Bladder microvascular endothelial cell (primary cell): ENCODE measurements around the gene PPP6R2. TPM values are rescaled to one million over a fixed set of nuclear protein-coding genes. Genes with fewer than 3 reads are reported as not detected.

ENCODE experiments used
- total RNA-seq: library from RNA; depleted of rRNA; stranded (reverse); fragments of >200 nt; gene quantifications from 2 replicates; pipeline ENCODE4 v1.2.3, GENCODE V29; 2014

The PPP6R2 gene, protein sequence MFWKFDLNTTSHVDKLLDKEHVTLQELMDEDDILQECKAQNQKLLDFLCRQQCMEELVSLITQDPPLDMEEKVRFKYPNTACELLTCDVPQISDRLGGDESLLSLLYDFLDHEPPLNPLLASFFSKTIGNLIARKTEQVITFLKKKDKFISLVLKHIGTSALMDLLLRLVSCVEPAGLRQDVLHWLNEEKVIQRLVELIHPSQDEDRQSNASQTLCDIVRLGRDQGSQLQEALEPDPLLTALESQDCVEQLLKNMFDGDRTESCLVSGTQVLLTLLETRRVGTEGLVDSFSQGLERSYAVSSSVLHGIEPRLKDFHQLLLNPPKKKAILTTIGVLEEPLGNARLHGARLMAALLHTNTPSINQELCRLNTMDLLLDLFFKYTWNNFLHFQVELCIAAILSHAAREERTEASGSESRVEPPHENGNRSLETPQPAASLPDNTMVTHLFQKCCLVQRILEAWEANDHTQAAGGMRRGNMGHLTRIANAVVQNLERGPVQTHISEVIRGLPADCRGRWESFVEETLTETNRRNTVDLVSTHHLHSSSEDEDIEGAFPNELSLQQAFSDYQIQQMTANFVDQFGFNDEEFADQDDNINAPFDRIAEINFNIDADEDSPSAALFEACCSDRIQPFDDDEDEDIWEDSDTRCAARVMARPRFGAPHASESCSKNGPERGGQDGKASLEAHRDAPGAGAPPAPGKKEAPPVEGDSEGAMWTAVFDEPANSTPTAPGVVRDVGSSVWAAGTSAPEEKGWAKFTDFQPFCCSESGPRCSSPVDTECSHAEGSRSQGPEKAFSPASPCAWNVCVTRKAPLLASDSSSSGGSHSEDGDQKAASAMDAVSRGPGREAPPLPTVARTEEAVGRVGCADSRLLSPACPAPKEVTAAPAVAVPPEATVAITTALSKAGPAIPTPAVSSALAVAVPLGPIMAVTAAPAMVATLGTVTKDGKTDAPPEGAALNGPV
- total RNA-seq: 47.9 and 75.4 TPM in 2 replicates

GRCh38 chr22:50342651-50343540 is at the start of gene PPP6R2:
Gene PPP6R2 (plus strand): TSS chr22:50343327. CDS start chr22:50393909, 50,582 bp downstream.

DNA sequence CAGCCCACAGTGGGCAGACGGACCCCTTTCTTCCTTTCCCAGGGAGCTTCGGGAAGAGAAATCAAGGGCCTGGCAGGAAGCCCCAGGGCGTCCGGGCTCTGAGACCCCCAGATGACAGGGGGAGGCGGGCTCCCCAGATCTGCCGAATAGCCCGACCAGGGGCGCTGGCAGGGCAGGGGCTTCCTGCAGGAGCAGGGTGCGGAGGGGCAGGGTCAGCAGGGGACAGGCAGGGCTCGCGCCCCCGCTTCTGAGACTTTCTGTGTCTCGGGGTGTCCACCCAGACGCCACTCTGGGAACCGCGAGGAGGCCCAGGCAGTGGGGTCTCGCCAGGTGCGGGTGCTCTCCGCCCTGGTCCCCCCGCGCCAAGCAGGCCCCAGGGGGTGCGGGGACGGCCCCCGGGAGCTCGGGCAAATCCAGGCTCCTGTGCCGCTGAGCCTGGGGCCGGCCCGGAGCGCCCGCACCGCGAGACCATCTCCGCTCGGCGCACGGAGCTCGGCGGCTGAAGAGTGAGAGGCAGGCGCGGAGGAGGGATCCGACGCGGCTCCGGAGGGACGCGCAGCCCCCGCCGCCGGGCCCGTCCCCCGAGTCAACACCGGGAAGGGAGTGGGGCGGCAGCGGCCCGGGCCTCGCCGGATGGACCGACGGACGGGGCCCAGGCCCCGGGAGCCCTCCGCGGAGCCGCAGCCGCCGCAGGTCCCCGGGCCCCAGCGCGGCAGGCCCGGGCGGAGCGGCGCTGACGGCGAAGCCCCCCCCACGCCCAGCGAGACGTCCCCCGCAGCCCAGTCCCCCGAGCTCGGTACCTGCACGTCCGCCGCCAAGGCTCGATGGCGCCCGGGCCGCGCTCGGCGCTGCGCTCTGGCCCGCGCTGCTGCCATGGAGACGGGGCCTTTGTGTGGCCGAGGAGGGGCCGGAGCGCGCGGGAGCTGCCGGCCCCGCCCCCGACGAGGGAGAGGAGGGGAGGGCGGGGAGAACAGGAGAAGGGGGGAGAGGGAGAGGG is 36.1 kb upstream of the PPP6R2 start, which contains the start of gene PLXNB2:
PLXNB2 (minus strand) TSS at position 894 of the 997 bp plus-strand sequence. CDS start 17,062 bp downstream, outside the sequence.

GRCh38 chr22:50326956-50327710 is 16.0 kb upstream of the PPP6R2 start, which contains the start of gene DENND6B:
Gene DENND6B (minus strand): TSS chr22:50327012. CDS start chr22:50326988, 24 bp downstream.

GRCh38 chr22:50474710-50475651 is 131.9 kb downstream of the PPP6R2 start, which contains the start of gene SBF1:
Gene SBF1 (minus strand): TSS chr22:50475035. CDS start chr22:50474840, 195 bp downstream.

GRCh38 chr22:50481440-50482106 is 138.4 kb downstream of the PPP6R2 start, which contains the start of gene ADM2:
Gene ADM2 (plus strand): TSS chr22:50481543. CDS start chr22:50481848, 305 bp downstream.

DNA sequence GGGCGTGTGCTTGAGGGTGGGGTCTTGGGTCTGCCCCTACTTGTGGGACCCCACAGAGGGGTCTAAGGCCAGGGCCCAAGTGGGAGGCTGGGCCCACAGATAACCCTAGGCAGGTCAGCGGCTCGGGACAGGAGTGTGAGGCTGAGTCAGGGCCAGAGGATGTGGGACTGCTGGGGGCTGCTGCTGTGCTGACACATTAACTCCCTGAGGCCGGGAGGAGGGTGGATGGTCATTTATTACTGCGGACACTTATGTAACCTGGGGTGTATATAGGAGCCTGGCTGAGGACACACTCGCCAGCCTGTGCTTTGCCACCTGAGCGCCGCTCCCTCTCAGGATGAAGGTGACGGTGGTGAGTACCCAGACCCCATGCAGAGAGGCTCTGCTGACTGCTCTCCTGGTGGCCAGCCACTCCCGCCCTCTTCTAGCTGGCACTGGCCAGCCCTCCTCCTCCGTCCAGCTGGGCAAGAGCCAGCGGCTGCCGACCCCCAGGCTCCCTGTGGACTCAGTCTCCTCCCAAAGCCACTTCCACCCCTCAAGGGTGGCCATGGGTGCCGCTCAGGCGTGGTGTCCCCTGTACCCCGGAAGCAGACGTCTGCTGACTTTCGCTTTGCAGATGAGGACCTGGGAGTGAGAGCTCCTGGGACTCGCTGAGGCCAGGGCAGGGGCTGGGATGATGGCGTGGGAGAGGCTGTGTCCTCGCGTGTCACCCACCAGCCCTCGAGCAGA is 143.6 kb downstream of the PPP6R2 start, which contains the start of gene MIOX:
MIOX (plus strand) TSS at position 299 of the 729 bp plus-strand sequence; CDS start at position 338, 39 bp downstream.

Other genes with a start within 250 kb of the PPP6R2 start
- 0.16 and 1.0 TPM in 2 replicates for gene PANX2, start 172.6 kb upstream of the PPP6R2 start, total RNA-seq
- 20.7 and 28.8 TPM in 2 replicates for gene TRABD, start 157.4 kb upstream of the PPP6R2 start, total RNA-seq
- gene SELENOO, start 142.3 kb upstream of the PPP6R2 start, total RNA-seq: 23.2 and 27.6 TPM in 2 replicates
- gene TUBGCP6, start 98.3 kb upstream of the PPP6R2 start, total RNA-seq: 16.4 and 36.6 TPM in 2 replicates
- gene HDAC10, start 92.1 kb upstream of the PPP6R2 start, total RNA-seq: 15.1 and 33.9 TPM in 2 replicates
- 61.7 and 93.9 TPM in 2 replicates for gene MAPK12, start 81.6 kb upstream of the PPP6R2 start, total RNA-seq
- 27.4 and 31.8 TPM in 2 replicates for gene MAPK11, start 72.9 kb upstream of the PPP6R2 start, total RNA-seq
- gene PLXNB2, start 35.7 kb upstream of the PPP6R2 start, total RNA-seq: 63.8 and 185 TPM in 2 replicates
- 2.0 and 2.3 TPM in 2 replicates for gene DENND6B, start 16.3 kb upstream of the PPP6R2 start, total RNA-seq
- 33.2 and 63.9 TPM in 2 replicates for gene SBF1, start 131.7 kb downstream of the PPP6R2 start, total RNA-seq
- gene ADM2, start 138.2 kb downstream of the PPP6R2 start, total RNA-seq: 0.16 and 3.2 TPM in 2 replicates
- not detected in 2 replicates for gene MIOX, start 143.5 kb downstream of the PPP6R2 start, total RNA-seq
- gene LMF2, start 164.4 kb downstream of the PPP6R2 start, total RNA-seq: 24.3 and 34.7 TPM in 2 replicates
- gene NCAPH2, start 164.9 kb downstream of the PPP6R2 start, total RNA-seq: 26.9 and 30.9 TPM in 2 replicates
- 1.8 and 5.8 TPM in 2 replicates for gene SCO2, start 182.3 kb downstream of the PPP6R2 start, total RNA-seq
- 28.2 and 35.5 TPM in 2 replicates for gene TYMP, start 186.7 kb downstream of the PPP6R2 start, total RNA-seq
- gene KLHDC7B, start 202.6 kb downstream of the PPP6R2 start, total RNA-seq: not detected in 2 replicates
- not detected in 2 replicates for gene SYCE3, start 219.6 kb downstream of the PPP6R2 start, total RNA-seq
- gene CPT1B, start 235.1 kb downstream of the PPP6R2 start, total RNA-seq: 6.8 and 20.2 TPM in 2 replicates
- gene CHKB, start 239.5 kb downstream of the PPP6R2 start, total RNA-seq: 27.8 and 32.9 TPM in 2 replicates